Activated CD4-positive, alpha-beta T cell treated with anti-CD3 and anti-CD28 coated beads, Interleukin-2, Interleukin-4, amounts not matched to agents 100 ng/mL and 50 ng/mL, durations not matched to agents 16 hours and 8 hours (primary cell): ENCODE data around the gene FXYD7.
"Not testable (repeated sequence)": the region's sequence is repeated elsewhere in the genome, so short reads cannot be mapped to it uniquely, and the experiment has no call there.

Source experiments
- DNase-seq: peaks from one replicate; pipeline ENCODE4 v3.0.0-alpha.2; 2020; ENCODE audit warnings: low spot score

FXYD7 gene

DNA sequence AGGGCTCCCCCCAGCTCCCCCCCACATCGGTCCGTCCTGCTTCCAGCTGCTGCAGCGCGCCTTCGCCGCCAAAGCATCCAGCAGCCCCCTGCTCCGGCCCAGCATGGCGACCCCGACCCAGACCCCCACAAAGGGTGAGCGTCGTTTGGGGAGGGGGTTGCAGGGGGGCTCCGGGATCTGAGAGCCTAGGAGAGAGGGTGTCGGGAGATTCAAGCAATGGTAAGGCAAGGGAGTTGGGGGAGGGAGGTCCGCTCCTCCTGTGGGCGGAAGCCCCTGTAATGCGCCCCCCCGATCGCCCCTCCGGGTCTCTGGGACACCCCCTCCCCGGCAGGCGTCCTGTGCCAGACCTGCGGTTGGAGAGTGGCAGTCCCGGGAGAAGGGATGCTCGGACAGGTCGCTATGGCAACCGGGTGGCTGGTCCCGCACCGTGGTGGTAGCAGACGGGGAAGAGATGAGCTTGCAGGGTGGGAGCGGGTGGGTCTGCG lies at the start of gene FXYD7:
Gene FXYD7 (plus strand): TSS at position 25 of the 485 bp plus-strand sequence. CDS start 79 bp downstream, at position 104.
- no peak for DNase-seq

GRCh38 chr19:35093430-35093829 lies 49.6 kb upstream of the FXYD7 start:
- DNase-seq, result no peak

DNA sequence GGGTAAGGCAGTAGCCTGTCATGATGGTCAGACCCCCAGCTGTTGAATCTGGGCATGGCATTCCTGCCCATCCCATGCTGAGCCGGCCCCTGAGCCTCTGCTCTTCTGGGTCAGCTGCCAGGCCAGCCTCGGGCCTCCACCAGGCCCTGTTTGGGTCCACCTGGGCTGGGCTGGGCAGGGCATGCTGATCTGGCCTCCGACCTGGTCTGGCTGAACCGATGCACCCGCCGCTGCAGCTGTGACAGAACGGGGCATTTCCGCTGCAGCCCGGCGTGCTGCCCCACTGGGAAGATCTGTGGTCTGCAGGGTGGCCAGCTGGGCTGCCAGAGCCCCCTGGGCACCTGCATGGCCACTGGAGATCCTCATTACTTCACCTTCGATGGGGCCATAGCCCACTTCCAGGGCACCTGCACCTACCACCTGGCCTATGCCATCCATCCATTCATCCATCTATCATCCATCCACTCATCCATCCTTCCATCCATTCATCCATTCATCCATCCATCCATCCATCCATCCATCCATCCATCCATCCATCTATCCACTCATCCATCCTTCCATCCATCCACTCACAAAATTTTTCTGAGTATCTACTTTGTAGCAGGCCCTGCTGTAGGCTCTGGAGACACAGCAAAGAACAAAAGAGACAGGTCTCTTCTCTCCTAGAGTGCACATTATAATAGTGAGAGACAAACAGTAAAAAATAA lies 49.0 kb upstream of the FXYD7 start:
- DNase-seq, result no peak

DNA sequence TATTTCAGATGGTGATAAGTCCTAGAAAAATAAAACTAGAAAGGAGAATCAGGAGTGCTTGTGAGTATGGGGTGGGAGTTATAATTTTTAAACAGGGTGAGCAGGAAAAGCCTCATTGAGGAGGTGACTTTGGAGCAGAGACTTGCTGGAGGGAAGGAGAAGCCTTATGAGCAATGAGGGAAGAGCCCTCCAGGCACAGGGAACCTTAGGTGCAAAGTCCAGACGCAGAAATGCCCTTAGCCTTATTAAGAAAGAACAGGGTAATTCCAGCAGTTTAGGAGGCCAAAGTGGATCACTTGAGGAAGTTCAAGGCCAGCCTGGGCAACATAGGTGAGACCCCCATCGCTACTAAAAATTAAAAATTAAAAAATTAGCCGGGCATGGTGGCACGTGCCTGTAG lies 48.4 kb upstream of the FXYD7 start:
- DNase-seq, result no peak

DNA sequence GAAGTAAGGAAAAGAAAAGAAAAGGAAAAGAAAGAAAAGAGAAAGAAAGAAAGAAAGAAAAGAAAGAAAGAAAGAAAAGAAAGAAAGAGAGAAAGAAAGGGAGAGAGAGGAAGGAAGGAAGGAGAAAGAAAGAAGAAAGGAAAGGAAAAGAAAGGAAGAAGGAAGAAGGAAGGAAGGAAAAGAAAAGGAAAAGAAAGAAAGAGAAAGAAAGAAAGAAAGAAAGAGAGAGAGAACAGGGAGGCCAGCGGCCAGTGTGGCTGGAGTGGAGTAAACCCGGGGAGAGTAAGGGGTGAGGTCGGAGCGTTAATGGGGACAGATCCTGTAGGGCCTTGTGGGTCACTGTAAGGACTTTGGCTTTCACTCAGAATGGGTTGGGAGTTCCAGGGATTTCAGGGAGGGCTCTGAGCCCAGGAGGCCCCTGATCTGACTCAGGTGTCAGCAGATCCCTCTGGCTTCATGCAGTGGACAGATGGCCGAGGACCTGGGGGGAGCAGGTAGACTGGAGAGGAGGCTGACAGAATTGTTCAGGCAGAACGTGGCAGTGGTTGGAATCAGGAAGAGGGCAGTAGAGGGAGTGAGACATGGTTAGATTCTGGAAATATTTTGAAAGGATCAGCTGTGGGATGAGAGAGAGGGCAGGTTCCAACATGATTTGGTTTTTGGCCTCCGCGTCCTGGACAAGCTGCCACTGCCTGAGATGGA lies 47.2 kb upstream of the FXYD7 start:
- DNase-seq, result no peak

DNA sequence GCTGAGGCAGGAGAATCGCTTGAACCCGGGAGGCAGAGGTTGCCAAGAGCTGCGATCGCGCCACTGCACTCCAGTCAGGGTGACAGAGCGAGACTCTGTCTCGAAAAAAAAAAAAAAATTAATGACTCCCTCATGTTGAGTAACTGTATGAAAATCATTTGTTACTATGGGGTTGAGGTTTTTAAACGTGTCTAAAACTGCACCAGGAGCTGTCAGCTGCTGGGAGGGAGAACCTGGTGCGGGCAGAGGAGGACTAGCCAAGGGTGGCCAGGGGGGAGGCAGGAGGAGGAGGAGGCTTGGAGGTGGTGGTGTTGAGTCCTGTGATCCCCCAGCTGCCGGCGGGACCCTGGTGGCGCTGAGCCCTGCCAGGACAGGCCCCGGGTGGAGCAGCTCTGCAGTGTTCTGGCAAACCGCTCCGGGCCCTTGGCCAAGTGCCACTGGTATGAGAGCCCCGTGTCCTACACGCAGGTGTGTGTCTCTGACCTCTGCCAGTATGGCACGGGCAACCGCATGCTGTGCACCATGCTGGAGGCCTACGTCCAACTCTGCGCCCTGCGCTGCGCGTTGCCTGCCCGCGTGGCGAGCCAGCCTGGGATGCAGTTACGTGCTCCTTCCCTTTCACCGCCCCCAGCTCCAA lies 44.5 kb upstream of the FXYD7 start:
- DNase-seq, result no peak

- no peak for DNase-seq
Observed at GRCh38 chr19:35099155-35099896, 43.7 kb upstream of the FXYD7 start.

- DNase-seq, result no peak
Observed at GRCh38 chr19:35099897-35100275, 43.2 kb upstream of the FXYD7 start.

GRCh38 chr19:35100588-35101533 lies 42.2 kb upstream of the FXYD7 start:
- no peak for DNase-seq

DNA sequence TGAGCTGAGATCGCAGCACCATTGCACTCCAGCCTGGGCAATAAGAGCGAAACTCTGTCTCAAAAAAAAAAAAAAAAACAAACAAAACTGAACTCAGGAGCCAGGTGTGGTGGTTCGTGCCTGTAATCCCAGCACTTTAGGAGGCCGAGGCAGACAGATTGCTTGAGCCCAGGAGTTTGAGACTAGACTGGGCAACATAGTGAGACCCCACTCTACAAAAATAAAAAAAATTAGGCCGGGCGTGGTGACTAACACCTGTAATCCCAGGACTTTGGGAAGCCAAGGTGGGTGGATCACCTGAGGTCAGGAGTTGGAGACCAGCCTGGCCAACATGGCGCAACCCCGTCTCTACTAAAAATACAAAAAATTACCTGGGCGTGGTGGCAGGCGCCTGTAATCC lies 41.1 kb upstream of the FXYD7 start:
- not testable (repeated sequence) for DNase-seq

DNA sequence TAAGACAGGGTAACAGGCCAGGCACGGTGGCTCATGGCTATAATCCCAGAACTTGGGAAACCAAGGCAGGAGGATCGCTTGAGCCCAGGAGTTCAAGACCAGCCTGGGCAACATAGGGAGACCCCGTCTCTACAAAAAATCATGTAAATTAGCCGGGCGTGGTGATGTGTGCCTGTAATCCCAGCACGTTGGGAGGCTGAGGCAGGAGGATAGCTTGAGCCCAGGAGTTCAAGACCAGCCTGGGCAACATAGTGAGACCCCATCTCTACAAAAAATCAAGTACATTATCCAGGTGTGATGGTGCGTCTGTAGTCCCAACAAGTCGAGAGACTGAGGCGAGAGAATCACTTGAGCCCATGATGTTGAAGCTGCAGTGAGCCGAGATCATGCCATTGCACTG lies 39.4 kb upstream of the FXYD7 start:
- not testable (repeated sequence) for DNase-seq

DNA sequence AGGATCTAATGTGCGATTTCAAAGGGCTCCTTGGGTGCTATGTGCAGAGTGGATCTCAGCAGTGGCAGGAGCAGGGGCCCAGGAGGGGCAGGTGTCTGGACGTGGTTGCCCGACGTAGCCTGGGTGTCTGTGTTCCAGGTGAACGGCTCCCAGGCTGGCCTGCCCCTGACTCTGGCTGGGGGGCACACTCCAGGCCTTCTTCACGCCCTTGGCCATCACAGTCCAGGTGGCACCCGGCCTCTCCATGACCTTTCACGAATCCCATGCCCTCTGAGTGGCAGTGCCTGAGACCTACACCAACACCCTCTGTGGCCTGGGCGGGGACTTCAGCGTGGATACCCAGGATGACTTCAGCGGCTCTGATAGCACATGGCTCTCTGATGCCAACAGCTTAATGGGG lies 38.7 kb upstream of the FXYD7 start:
- no peak for DNase-seq

DNA sequence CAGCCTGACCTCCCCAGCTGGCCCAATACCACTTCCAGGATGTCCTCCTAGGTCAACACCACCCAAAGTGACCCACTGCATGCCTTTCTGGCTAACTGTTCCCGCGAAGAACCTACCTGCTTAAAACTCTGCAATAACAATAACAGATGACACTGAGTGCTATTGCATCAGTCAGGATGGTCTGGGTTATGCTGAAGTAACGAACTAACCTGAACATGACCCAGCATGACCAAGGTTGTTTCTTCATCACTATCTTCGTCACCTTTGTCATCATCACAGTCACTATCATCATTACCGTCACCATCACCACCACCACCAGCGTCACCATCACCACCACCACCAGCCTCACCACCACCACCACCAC lies 38.0 kb upstream of the FXYD7 start:
- no peak for DNase-seq

- no peak for DNase-seq
Observed at GRCh38 chr19:35105411-35106290, 37.4 kb upstream of the FXYD7 start.

DNA sequence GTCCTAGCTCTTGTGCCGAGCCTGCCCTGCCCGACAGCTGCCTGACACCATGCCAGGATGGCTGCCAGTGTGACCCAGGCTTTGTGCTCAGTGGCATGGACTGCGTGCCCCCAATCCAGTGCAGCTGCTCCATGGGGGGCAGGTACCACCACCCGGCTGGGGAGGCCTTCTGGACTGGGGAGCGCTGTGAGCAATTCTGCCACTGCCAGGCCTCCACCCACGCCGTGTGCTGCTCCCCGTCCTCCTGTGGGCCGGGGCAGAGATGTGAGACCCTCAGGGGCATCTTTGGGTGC lies 36.8 kb upstream of the FXYD7 start:
- no peak for DNase-seq

GRCh38 chr19:35106898-35107541 lies 36.0 kb upstream of the FXYD7 start:
- no peak for DNase-seq

DNA sequence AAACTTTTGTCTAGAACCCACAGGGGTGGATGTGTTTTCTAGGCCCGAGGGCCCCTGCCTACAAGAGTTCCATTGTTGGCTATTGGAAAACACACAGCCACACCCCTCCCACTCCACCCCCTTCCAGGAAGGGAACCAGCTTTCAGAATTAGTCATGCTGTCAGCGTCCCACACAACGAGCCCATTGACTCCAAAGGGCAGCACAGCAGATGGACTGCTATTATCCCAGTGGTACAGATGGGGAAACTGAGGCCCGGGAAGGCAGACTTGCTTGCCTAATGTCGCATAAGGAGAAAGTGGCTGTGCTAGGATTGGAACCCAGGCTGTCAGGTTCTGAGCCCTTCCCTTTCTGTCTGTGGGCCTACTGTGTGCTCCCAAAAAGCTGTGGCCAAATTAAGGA lies 35.5 kb upstream of the FXYD7 start:
- DNase-seq, result no peak

- DNase-seq, result no peak
Observed at GRCh38 chr19:35108730-35109129, 34.3 kb upstream of the FXYD7 start.

- no peak for DNase-seq
Observed at GRCh38 chr19:35109395-35110112, 33.5 kb upstream of the FXYD7 start.
